M059J (cell line): ENCODE measurements around the gene ROBO4. TPM values are rescaled to one million over a fixed set of nuclear protein-coding genes. Genes with fewer than 3 reads are reported as not detected.

Experiments used
- DNase-seq: peaks from one replicate; pipeline ENCODE4 v3.0.0-alpha.2; 2012; ENCODE audit warnings: low read depth
- total RNA-seq: library from RNA; depleted of rRNA; stranded (reverse); fragments of >200 nt; shearing (Covaris generic); gene quantifications from 2 replicates; pipeline ENCODE4 v1.2.3, GENCODE V29; 2014

ROBO4 gene
- total RNA-seq, 1 experiment from 2014 or later = 0.99 TPM

DNA sequence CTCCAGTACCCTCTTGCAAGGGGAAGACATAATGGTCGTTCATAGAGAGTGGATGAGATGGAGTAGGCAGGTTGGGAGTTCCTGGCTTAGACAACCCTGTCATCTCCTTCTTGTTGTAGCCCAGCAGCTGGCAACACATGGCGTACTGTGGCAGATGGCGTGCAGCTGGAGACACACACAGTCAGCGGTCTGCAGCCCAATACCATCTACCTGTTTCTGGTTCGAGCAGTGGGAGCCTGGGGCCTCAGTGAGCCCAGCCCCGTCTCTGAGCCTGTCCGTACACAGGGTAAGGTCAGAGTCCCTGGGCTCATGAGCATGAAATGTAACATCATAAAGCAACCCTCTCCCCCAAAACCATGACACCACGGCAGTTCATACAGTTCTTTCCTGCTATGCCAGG, 23.7 kb downstream of the ROBO4 start:
- DNase-seq = no peak

DNA sequence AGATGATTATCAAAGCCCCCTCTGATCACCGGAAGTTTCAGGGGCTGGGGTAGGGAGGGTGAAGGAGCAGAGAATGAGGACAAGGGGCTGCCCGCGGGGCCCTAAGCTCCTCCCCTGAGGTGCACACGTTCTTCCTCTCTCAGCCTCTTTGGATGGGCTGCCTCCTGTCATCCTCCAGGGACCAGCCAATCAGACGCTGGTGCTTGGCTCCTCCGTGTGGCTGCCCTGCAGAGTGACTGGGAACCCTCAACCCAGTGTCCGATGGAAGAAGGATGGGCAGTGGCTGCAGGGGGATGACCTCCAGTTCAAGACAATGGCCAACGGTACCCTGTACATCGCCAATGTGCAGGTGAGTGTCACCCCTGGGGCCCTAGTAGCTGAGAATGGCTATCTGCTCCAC, 24.9 kb downstream of the ROBO4 start:
- no peak for DNase-seq

GRCh38 chr11:124872280-124872679, 25.4 kb downstream of the ROBO4 start:
- DNase-seq = no peak

GRCh38 chr11:124870430-124870829, 27.2 kb downstream of the ROBO4 start:
- DNase-seq = no peak

GRCh38 chr11:124869856-124870387, 27.7 kb downstream of the ROBO4 start:
- DNase-seq = no peak

DNA sequence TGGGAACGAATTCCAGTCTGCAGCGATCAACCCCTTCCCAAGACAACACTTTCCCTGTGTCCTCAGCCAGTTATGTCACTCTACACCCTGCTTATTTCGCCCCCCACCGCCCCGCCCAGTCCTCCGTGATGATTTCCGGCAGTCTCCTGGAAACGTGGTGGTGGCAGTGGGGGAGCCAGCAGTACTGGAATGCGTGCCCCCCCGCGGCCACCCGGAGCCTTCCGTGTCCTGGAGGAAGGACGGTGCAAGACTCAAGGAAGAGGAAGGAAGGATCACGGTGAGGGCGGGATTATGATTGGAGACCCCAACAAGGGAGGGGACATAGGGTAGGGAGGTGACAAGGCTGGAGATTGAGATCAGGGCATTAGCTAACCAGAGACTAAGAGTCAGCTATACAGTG, 28.3 kb downstream of the ROBO4 start:
- no peak for DNase-seq

- no peak for DNase-seq
Measured at GRCh38 chr11:124868331-124869274, 29.1 kb downstream of the ROBO4 start.

- peak; percentile 28 for DNase-seq
Measured at GRCh38 chr11:124867700-124868099, 30.0 kb downstream of the ROBO4 start.

- peak; percentile 24 for DNase-seq
Measured at GRCh38 chr11:124865902-124866851, 31.5 kb downstream of the ROBO4 start.

GRCh38 chr11:124865181-124865901, 32.3 kb downstream of the ROBO4 start, which contains the start of gene ROBO3:
Gene ROBO3, plus strand, starts transcription at chr11:124865432. Its CDS starts 146 bp downstream, at chr11:124865578.
- no peak for DNase-seq

GRCh38 chr11:124864892-124865180, 32.8 kb downstream of the ROBO4 start:
- no peak for DNase-seq

DNA sequence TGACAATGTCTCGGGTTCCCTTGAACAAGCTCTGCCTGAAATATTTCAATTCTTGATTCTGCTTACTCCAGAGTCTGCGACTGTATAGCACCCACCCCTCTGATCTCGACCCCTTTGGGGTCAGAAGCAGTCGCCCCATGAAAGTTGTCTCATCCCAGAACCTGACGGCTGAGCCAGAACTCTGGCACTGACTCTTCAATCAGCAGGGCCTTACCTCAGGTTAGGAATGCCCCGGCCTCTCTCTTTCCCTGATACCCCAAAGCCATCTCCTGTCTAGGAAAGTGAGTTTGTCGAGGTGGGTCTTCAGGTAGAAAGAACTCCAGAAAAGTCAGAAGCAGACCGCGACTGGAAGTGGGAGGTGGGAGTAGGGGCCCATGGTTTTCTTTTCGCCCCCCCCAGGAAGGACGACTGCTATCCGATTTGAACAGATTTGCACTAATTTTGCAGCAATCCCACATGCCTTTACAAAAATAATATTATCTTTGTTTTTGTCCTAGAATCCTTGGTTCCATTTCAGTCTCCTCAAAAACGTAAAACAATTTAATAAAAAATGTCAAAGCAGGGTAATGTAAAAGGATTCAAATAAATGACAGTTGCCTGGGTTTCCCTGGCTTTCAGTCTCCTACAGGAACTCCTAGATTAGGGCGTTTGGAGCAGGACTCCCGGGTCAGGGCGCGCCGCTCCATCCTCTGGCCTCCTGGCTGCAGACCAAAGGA, 33.3 kb downstream of the ROBO4 start:
- DNase-seq = no peak

DNA sequence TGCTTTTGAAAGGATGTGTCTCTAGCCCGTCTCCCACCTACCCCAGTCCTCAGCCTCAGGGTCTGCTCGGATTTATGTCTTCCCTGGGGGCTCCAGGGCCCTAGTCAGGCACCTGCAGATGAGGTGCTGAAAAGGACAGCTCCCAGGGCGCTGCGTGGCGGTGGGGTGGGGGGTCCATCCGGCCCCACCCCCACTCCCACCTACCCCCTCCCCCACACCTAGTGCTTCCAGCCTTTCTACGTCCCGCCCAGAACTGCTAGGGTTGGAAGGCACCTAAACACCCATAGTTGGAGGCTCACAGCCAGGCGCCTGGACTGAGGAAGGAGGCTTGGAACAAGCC, 33.9 kb downstream of the ROBO4 start:
- no peak for DNase-seq

GRCh38 chr11:124863137-124863825, 34.4 kb downstream of the ROBO4 start:
- peak; percentile 62 for DNase-seq

GRCh38 chr11:124861670-124862069, 36.0 kb downstream of the ROBO4 start:
- no peak for DNase-seq

GRCh38 chr11:124859171-124859570, 38.5 kb downstream of the ROBO4 start:
- DNase-seq = no peak

- DNase-seq = no peak
Measured at GRCh38 chr11:124846070-124846673, 51.5 kb downstream of the ROBO4 start.

DNA sequence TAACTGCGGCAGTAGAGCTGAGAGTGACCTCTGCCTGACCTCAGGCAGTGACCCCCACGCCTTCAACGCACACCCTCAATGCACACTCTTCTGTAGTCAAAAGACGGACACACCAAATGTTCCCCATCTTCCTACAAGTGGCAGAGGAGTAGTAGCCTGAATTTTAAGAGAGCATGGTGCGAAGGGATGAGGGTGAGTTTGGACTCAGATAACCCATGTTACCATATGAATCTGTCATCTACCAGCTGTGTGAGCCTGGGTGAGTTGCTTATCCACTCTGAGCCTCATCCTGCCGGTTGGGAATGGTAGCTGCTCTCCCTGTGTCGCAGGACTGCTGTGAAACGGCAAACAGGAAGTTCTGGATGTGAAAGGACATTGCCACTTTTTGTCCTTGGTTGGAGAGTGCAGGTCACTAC, 53.0 kb downstream of the ROBO4 start:
- no peak for DNase-seq

DNA sequence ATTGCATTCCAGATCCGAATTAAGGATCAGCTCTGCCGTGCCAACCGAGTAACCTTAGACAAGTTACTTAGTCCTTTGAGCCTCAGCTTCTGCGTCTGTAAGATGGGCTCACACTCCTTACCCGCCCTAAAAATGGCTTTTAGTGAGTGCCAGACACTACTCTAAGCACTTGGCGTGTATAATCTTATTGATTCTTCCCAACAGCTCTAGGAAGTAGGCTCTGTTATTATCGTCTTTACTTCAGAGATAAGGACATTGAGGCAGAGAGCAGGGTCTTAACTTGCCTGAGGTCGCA, 54.1 kb downstream of the ROBO4 start:
- DNase-seq = no peak

DNA sequence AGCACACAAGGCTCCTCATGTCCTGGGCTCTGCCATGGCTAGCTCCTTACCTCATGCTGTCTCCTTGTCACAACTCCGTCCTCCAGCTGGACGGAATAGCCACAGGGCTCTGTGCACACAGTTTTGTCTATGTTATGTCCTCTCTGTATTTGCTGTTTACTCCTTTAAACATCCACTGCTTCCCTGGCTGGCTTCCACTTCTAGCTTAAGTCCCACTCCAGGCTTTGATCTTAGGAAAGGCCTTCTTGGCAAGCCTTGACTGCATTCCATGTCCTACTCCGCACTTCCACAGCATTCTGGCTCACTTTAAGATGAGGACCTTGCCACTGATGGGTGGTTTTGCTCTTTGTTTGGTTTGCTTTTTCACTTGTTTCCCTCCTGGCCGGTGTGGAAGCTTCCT, 55.4 kb downstream of the ROBO4 start:
- no peak for DNase-seq
